Measurements from ENCODE around the gene ABO.
"Not testable (repeated sequence)": the region's sequence is repeated elsewhere in the genome, so short reads cannot be mapped to it uniquely, and the experiment has no call there.

The ABO gene

GRCh38 chr9:133223159-133223756 lies 51.7 kb downstream of the ABO start:
- DNase-seq, result not testable (repeated sequence)

GRCh38 chr9:133221994-133222393 lies 53.0 kb downstream of the ABO start:
- not testable (repeated sequence) for DNase-seq

GRCh38 chr9:133221177-133221809 lies 53.7 kb downstream of the ABO start:
- no peak for DNase-seq

GRCh38 chr9:133218049-133218975 lies 56.7 kb downstream of the ABO start:
- not testable (repeated sequence) for DNase-seq

GRCh38 chr9:133217333-133217988 lies 57.5 kb downstream of the ABO start:
- not testable (repeated sequence) for DNase-seq

- not testable (repeated sequence) for DNase-seq
These were observed 60.7 kb downstream of the ABO start for GRCh38 chr9:133214276-133214675.

- no peak for DNase-seq
These were observed 64.4 kb downstream of the ABO start for GRCh38 chr9:133210609-133211008.

- DNase-seq, result no peak
These were observed 64.8 kb downstream of the ABO start for GRCh38 chr9:133210202-133210532.

- not testable (repeated sequence) for DNase-seq
These were observed 65.4 kb downstream of the ABO start for GRCh38 chr9:133209327-133210201.

- DNase-seq, result not testable (repeated sequence)
These were observed 66.1 kb downstream of the ABO start, which contains the start of gene OBP2B for GRCh38 chr9:133208880-133209300. OBP2B (minus strand) TSS chr9:133209250; CDS start chr9:133209199, 51 bp downstream.

GRCh38 chr9:133208171-133208879 lies 66.7 kb downstream of the ABO start:
- not testable (repeated sequence) for DNase-seq

GRCh38 chr9:133207540-133208170 lies 67.3 kb downstream of the ABO start:
- DNase-seq, result no peak

- DNase-seq, result no peak
These were observed 67.9 kb downstream of the ABO start for GRCh38 chr9:133207021-133207531.

GRCh38 chr9:133205996-133206931 lies 68.7 kb downstream of the ABO start:
- DNase-seq, result no peak

GRCh38 chr9:133205481-133205887 lies 69.5 kb downstream of the ABO start:
- not testable (repeated sequence) for DNase-seq
